Measurements from ENCODE around the gene SULT1C3. TPM values are rescaled to one million over a fixed set of nuclear protein-coding genes. Genes with fewer than 3 reads are reported as not detected.

The SULT1C3 gene
- total and polyA plus RNA-seq, 2 of the 8 experiments (the other 6 are each of a cell fraction or from before 2014, with no cell fraction given): not detected

DNA sequence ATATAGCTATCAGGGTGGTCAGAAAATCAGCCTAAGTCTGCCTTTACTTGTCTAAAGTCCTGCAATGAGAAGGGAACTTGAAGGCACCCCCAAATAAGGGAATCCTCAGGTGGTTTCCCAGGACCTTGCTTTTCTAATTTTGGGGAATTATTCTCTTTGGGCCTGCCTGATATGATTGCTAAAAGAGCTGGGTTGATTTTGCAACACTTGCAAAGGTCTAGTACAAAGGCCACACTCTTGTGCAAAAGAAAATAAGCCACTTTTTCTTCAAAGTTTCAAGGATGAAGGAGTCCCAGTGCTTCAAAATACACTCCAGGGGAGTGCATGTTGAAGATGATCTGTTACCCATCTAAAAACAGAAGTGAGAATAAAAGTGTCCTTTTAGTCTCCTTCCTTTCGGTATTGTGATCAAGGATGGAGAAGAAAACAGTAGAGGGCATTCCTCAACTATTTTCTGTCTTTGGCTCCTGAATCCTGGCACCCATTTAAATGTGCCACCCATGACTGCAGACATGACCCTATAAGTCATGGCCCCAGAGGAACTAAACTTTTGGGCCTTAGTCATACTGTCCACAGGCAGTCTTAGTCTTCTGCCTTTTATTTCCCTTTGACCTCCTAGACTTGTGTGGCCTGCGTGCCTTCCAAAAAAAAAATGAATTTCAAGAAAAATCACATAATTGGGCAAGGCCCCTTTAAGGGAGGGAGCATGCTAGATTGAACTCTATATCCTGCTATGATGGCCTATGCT is 5.1 kb downstream of the SULT1C3 start:
- H4K20me1 ChIP-seq (replicated peaks in 1 of 2; ENCODE audit: control insufficient read depth in 1 of 2, insufficient read depth in 2 of 2, low read length in 2 of 2): no peaks in the 10 kb centered on the region
- H3K18ac ChIP-seq (ENCODE audit: extremely low read depth, low read length): no peak overlapping the region
- no peak overlapping the region for H4K5ac ChIP-seq (ENCODE audit: insufficient read length, low read depth, low read length)
- no peak overlapping the region for H3K4me3 ChIP-seq (ENCODE audit: extremely low read depth in 1 of 4, insufficient read depth in 2 of 4, low read depth in 3 of 4, low read length in 4 of 4)
- H2AFZ ChIP-seq (ENCODE audit: low read length): no peak overlapping the region
- H4K8ac ChIP-seq (ENCODE audit: extremely low read depth, insufficient read depth, low read length): no peak overlapping the region
- no peak overlapping the region for H3K9ac ChIP-seq (replicated peaks in 1 of 4; ENCODE audit: extremely low read depth in 1 of 4, low read depth in 3 of 4, low read length in 3 of 4)
- no peak overlapping the region for H3K4ac ChIP-seq (replicated peaks; ENCODE audit: insufficient read length, low read depth, low read length)
- H2BK15ac ChIP-seq (ENCODE audit: low read length): no peak overlapping the region
- no peak for TF ChIP-seq MAFK (IDR thresholded peaks at IDR 0.05; ENCODE audit: low read depth, low read length)
- no peak for TF ChIP-seq SRF (IDR thresholded peaks at IDR 0.05; ENCODE audit: low read depth, low read length)
- H3K4me1 ChIP-seq (replicated peaks in 1 of 4; ENCODE audit: control insufficient read depth in 3 of 4, insufficient read depth in 4 of 4, low read length in 3 of 4): no peaks in the 10 kb centered on the region
- no peak overlapping the region for H3K14ac ChIP-seq (ENCODE audit: insufficient read length)
- no peaks in the 10 kb centered on the region; a peak in 1 of 7 replicates for H3K27me3 ChIP-seq (replicated peaks in 1 of 4; ENCODE audit: control insufficient read depth in 3 of 4, extremely low read depth in 1 of 4, insufficient read depth in 3 of 4, low read length in 3 of 4)
- H3K79me1 ChIP-seq (ENCODE audit: low read depth, low read length): no peaks in the 10 kb centered on the region
- ChIA-PET POLR2A (ENCODE audit: partially characterized antibody) (interaction anchor here (0.6 kb wide), 1 partner anchor 11 kb away, joined by 3 read pairs; no protein-coding TSS in a partner anchor), CTCF (ENCODE audit: partially characterized antibody) (no interaction called here)
- no peak overlapping the region for H3K27ac ChIP-seq (ENCODE audit: low read depth, low read length)
- H2BK5ac ChIP-seq (ENCODE audit: low read depth, low read length): no peak overlapping the region
- H3K23me2 ChIP-seq (ENCODE audit: low read depth, low read length): no peaks in the 10 kb centered on the region
- 84% methylated on average over 2 of the region's 2 CpGs; no CpG with 5 or more reads in 1 of the 2 experiments for WGBS, 2 experiments (ENCODE audit: extremely low coverage in 1 of 2, insufficient coverage in 1 of 2, insufficient read length in 1 of 2, insufficient replicate concordance in 2 of 2, low coverage in 1 of 2, low lambda C conversion rate in 2 of 2, missing lambda C conversion rate in 1 of 2)
- H2BK12ac ChIP-seq (ENCODE audit: low read depth, low read length): no peak overlapping the region
- H3K79me2 ChIP-seq (ENCODE audit: control insufficient read depth in 1 of 2, insufficient read depth in 2 of 2, low read length in 2 of 2): no peaks in the 10 kb centered on the region
- no peak overlapping the region for H2BK20ac ChIP-seq (ENCODE audit: low read length)
- no peak for FAIRE-seq
- no peak overlapping the region for H2BK120ac ChIP-seq (replicated peaks; ENCODE audit: low read depth, low read length)
- peaks cover 5 to 13% of the 10 kb centered on the region in 2 experiments; a peak in 3 of 4 replicates for H3K9me3 ChIP-seq (ENCODE audit: insufficient read depth in 2 of 2, low read depth in 1 of 2, low read length in 1 of 2)
- H3K56ac ChIP-seq (replicated peaks; ENCODE audit: insufficient read length, low read depth, low read length): no peak overlapping the region
- H3K4me2 ChIP-seq (ENCODE audit: insufficient read depth in 1 of 2, low read depth in 2 of 2, low read length in 2 of 2): no peak overlapping the region
- no peak overlapping the region for H3K23ac ChIP-seq (ENCODE audit: insufficient read length)
- no peak overlapping the region for H4K91ac ChIP-seq (replicated peaks; ENCODE audit: insufficient read length, low read length)
- no peaks in the 10 kb centered on the region for H3K36me3 ChIP-seq (ENCODE audit: control insufficient read depth in 2 of 4, insufficient read depth in 4 of 4, low read length in 3 of 4)
- no peak for DNase-seq (ENCODE audit: low read depth in 1 of 2, low spot score in 2 of 2)
- no peak overlapping the region for H2AK5ac ChIP-seq (ENCODE audit: low read depth, low read length)

Data from H1 (cell line).